GM18873 (cell line): ENCODE results near the gene GRB10.

ENCODE experiments used
- ATAC-seq: cut with Tn5 transposase; IDR thresholded peaks from one replicate; pipeline ENCODE4 v1.9.1; 2021; ENCODE audit warnings: mild to moderate bottlenecking, moderate library complexity, moderate number of reproducible peaks; ENCODE audit not compliant: unreplicated experiment, low FRiP score

GRB10 gene

GRCh38 chr7:50724526-50725520 is 57.9 kb downstream of the GRB10 start:
- ATAC-seq = no peak

- ATAC-seq = no peak
These were observed 58.8 kb downstream of the GRB10 start for GRCh38 chr7:50723888-50724287.

- ATAC-seq = no peak
These were observed 59.5 kb downstream of the GRB10 start for GRCh38 chr7:50723173-50723572.

GRCh38 chr7:50721661-50722259 is 60.9 kb downstream of the GRB10 start:
- no peak for ATAC-seq

- ATAC-seq = no peak
These were observed 61.5 kb downstream of the GRB10 start for GRCh38 chr7:50721160-50721559.

- ATAC-seq = no peak
These were observed 62.4 kb downstream of the GRB10 start for GRCh38 chr7:50720295-50720694.

GRCh38 chr7:50718876-50719275 is 63.8 kb downstream of the GRB10 start:
- no peak for ATAC-seq

- no peak for ATAC-seq
These were observed 64.4 kb downstream of the GRB10 start for GRCh38 chr7:50718311-50718710.

GRCh38 chr7:50717181-50717580 is 65.5 kb downstream of the GRB10 start:
- no peak for ATAC-seq

- ATAC-seq = no peak
These were observed 67.8 kb downstream of the GRB10 start for GRCh38 chr7:50714857-50715256.

- ATAC-seq = no peak
These were observed 69.4 kb downstream of the GRB10 start for GRCh38 chr7:50713123-50713965.

- ATAC-seq = no peak
These were observed 70.2 kb downstream of the GRB10 start for GRCh38 chr7:50712252-50713122.

GRCh38 chr7:50711271-50712175 is 71.2 kb downstream of the GRB10 start:
- ATAC-seq = no peak

- no peak for ATAC-seq
These were observed 72.1 kb downstream of the GRB10 start for GRCh38 chr7:50710441-50711154.

- no peak for ATAC-seq
These were observed 73.5 kb downstream of the GRB10 start for GRCh38 chr7:50709151-50709550.

GRCh38 chr7:50707236-50708006 is 75.3 kb downstream of the GRB10 start:
- no peak for ATAC-seq

GRCh38 chr7:50706469-50706937 is 76.2 kb downstream of the GRB10 start:
- ATAC-seq = no peak
